Endometrial microvascular endothelial cells (primary cell): ENCODE measurements around the gene NEUROD4. TPM values are rescaled to one million over a fixed set of nuclear protein-coding genes. Genes with fewer than 3 reads are reported as not detected.

Experiments used
- in situ Hi-C: cut with HindIII; loops from 2 replicates; pipeline ENCODE4 v1.10.0; 2017; ENCODE audit warnings: low sequenced_read_pairs, low pct_unique_long_range_greater_than_20kb; ENCODE audit errors: inconsistent ontology term
- total RNA-seq: library from RNA; depleted of rRNA; stranded (reverse); fragments of >200 nt; gene quantifications from one replicate; pipeline ENCODE4 v1.2.3, GENCODE V29; 2015; ENCODE audit errors: inconsistent ontology term

The NEUROD4 gene
- total RNA-seq, 1 donor from 2014 or later, result not detected

DNA sequence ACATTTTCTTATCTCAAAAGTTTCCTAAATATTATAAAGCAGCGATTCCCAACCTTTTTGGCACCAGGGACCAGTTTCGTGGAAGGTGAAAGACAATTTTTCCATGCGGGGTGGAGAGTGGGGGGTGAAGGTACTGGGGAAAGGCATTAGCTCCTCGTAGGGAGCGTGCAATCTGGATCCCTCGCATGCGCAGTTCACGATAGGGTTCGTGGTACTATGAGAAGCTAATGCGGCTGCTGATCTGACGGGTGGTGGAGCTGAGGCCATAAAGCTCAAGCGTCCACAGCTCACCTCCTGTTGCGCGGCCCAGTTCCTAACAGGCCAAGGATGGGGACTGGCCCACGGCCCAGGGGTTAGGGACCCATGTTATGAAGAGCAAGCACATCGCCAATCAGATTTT, 29.9 kb downstream of the NEUROD4 start:
- in situ Hi-C loops, result no loop called here

DNA sequence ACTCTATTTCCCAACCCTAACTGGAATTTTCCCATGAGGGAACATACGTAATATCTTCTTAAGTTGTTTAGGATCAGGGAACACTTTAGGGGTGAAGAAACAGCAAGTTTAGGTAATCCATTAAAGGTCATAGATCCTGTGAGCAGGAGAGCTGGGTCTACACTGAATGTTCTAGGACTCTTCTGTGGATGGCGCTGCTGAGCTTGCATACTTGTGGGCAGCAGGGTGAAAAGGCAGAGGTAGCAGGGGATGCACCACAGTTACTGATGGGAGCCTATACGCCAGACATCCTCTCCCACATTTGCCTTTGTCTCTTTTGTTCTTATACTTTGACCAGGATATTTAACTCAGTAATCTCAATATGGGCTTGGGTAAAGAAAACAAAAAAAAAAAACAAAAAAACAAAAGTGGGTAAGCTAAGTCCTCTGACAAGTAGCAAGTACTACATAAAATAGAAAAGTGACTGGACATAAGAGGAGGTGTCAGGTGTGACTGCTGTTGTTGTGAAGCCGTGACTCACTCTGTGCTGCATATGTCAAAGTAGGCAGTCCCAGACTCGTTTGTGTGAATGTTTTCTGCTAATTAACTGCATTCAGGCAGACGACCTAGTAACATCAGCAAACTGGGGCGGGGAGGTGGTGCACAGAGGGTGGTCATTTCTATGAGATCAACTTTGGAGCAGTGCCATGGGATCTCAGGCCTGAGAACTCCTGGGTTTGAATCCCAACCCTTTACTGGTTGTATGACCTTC, 31.6 kb downstream of the NEUROD4 start:
- in situ Hi-C loops, result no loop called here

DNA sequence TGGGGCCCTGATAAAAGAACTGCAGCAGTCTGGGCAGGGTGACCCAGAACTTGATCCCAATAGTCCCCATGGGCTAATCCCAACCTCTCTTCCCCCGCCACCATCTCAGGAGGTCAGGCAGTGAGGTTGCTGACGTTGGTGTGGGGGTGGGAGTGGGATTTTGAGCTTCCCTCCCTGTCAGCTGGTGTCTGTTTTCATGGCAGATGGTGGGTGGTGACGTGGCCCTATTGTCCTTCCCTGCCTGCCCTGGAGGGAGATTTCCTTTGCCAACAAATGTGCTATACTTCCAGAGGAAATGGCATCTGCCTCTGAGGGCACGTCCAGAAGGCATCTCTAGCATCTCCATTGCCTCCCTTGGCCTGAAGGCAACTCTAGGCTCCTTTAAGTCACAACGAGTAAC, 37.7 kb downstream of the NEUROD4 start:
- in situ Hi-C loops, result no loop called here

DNA sequence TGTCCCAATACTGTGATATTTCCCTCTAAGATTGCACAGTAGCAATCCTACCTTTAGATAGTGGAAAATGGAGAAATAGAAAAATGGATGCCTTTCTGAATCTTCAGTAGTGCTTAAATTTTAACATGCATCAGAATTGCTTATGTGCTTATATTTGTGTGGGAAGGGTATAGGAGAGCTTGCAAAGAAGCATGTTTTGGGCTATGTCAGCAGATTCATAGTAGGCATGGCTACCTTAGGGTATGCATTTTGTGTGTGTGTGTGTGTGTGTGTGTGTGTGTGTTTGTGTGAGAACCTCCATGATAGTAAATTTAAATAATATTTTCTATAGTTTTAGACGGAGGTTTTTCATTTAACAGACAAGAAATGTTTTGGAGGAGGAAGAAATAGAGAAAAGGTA, 38.3 kb downstream of the NEUROD4 start:
- in situ Hi-C loops, result no loop called here

DNA sequence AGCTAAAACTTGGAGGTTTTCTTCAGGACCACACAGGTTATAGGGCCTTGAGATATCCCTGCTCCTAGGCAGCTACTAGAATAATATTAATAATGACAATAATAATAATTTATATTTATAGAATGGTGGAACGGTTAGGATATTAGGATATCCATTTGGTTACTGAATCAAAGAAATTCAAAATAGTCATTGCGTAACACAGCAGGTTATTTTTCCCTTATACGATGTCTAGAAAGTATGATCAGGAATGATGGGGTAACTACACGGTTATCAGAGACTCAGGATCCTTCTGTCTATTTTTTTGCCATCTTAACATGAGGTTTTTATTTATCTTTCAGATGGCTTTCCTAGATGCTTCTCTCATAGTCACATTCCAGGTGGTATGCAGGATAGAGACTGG, 39.0 kb downstream of the NEUROD4 start:
- in situ Hi-C loops, result no loop called here

DNA sequence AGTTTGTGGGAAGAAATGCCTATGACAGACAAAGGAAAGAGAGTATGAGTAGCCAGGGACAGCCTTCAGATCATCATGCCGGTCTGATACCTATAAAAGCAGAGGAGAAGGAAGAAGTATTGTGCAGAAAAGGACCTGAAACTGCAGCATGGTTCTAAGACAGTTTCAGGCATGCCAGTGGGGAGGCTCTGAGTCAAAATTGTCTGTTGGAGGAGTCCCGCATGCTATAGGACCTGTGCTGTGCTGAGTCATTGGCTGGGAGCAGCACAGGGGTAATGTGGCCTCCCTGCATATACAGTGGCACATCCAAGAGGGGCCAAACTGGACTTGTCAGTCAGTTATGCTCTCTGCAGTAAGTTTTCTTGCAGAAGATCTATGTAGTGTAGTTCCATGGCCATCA, 40.7 kb downstream of the NEUROD4 start:
- in situ Hi-C loops, result no loop called here

DNA sequence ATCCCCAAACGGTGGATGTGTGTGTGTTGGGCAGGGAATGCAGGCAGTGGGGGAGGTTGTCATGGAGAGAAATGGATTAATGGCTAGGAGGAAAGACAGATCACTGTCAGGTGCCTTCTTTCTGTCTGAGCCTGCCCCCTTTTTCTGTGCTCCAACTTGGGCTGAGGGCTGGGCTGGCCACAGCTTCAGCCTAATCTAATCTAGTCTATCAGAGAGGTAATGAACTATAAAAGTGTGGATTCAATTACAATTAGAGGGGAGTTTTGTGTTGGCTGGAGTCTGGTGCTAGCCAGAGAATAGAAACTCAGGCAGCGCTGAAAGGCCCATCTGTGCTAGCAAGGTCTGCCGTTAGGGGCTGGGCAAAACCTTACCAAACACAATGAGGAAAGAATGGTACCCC, 41.2 kb downstream of the NEUROD4 start:
- in situ Hi-C loops, result no loop called here

DNA sequence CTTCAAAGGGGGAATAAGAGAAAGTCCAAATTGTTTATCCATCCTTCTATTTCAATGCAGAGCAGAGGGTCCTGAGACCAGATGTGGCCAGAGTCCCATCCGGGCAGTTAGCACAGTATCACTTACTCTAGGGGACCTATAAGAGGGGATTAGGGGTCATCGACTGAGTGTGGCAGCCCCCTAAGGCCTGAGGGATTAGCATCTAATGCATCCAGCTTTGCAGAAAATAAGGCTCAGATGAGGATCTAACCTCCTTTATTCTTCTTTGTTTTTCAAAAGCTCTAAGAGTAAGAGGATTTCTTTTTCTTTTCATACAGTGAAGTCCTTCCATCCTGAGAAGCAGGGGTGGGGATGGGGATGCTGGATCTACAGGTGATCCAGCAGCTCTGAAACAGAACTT, 43.5 kb downstream of the NEUROD4 start:
- in situ Hi-C loops, result no loop called here

DNA sequence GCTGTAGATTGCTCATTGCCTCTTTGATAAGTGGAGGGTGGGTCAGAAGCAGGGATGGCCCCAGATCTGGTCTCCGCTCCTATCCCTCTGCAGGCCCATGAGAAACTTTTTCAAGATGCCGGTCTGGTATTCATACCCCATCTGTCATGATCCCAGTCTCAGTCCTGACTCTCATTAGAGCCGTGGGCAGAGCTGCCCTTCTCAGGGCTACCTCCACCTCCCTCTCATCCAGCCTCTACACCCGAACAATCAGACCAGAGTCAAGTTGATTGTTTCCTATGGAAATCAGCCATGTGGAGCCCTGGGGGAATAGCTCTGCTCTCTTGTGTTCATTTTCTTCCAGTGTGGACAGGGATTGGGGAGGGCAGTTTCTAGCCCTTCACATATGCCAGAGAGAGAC, 45.8 kb downstream of the NEUROD4 start:
- in situ Hi-C loops, result no loop called here

DNA sequence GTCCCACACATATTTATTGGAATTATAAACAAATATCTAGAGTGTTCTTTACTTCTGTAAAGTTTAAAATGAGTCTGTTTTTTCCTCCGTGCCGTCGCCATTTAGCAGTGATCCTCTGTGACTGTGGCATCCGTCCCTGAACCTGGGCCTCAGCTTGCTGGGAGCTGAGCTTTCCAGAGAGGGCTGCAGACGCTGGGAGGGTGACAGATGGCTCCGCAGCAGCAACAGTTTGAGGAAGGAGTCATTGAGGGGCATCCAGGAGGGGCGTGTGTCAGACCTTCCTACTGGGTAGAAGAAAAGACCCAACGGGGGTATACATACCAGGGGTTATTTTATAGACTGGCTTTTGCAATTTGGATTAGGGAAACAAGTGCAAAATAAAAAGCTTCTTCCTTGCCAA, 47.9 kb downstream of the NEUROD4 start:
- in situ Hi-C loops, result no loop called here

DNA sequence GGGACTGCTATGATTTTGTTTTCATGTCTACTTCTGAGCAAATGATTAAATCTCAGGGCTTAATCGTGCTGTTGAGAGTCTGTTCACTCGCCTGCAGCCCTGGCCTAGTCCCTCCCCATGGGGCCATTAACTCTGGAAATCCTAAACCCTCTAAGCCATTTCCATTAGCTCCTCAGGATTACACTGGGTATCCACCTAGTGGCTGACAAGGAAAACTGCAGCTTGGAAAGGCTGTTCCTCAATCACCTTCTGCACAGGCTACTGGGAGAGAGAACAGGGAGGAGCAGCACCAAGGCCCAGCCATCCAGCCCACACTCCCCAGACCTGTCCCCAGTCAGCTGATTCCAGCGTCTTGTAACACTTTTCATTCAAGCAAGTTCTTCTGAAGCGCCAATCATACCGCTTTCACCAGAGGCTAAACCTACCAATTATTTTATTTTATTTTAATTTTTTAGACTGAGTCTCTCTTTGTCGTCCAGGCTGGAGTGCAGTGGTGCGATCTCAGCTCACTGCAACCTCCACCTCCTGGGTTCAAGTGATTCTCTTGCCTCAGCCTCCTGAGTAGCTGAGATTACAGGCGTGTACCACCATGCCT, 48.7 kb downstream of the NEUROD4 start:
- in situ Hi-C loops, result no loop called here

DNA sequence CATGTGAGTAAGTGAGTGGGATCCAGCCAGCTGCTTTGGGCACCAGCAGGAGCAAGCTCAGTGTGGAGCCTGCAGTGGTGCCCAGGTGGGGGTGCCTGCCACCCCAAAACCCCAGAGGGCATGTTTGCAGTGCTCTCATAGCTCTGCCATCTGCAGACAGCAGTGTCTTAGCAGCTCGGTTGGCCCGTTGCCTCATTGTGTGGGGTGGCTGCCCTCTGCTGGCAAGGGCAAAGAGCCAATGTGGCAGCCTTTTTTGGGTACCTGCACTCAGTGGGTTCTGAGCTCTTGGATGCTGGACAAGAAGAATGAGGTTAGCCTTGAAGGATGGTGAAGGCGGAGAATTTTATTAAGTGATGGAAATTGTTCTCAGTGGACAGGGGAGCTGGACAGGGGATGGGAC, 52.3 kb downstream of the NEUROD4 start:
- in situ Hi-C loops, result no loop called here

DNA sequence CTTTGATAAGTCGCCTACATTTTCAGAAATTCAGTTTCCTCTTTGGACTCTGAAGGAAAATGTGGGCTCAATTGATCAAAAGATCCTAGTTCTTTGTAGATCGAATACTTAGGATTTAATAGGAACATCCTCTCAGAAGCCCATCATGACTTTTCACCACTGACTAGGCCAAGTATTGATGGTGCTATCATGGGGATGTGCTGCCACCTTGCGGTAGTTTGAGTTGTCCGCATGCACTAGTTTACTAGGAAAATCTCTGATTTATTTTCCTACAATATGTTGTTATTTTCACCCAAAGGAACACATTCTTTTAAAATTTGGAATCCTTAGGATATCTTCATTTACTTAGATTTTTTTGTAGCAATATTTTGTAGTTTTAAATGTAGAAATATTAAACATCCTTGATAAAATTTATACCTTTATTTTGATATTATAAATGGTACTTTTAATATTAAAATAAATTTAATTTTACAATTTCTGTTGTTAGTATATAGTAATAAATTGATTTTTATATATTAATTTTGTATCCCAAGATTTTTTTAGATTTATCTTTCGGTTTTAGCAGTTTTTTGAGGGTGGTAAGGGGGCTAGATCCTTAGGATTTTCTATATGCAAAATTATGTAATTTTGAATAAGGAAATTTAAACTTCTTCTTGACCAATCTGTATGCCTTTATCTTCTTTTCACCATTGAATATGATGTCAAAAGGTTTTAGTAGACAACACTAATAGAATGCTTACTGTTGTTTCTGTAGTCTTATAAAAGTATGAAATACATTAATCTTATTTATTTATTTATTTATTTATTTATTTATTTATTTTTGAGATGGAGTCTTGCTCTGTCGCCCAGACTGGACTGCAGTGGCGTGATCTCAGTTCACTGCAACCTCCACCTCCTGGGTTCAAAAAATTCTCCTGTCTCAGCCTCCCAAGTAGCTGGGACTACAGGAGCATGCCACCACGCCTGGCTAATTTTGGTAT, 53.6 kb downstream of the NEUROD4 start:
- in situ Hi-C loops, result no loop called here

DNA sequence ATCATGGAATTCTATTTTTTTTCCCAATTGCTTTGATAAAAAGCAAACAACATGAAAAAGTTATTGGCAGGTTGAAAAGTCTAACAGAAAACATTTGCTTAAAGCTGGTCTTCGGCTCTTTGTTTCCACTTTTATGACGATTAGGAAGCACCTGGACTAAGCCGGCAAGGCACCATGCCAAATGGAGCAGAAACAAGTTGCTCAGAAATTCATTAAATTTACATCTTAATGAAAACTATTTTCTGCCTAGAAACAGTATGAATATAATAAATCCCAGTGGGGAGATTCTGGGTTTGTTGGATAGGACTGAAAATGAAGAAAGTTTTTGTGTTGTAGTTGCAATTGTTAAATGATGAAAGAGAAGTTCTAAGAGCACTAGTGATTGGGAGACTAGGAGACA, 55.0 kb downstream of the NEUROD4 start:
- in situ Hi-C loops, result no loop called here

Other genes with a start within 250 kb of the NEUROD4 start
- not detected for gene MUCL1, start 165.5 kb upstream of the NEUROD4 start, total RNA-seq
- gene TESPA1, start 35.2 kb upstream of the NEUROD4 start, total RNA-seq, result not detected
- not detected for gene OR9K2, start 106.4 kb downstream of the NEUROD4 start, total RNA-seq
- not detected for gene OR10A7, start 201.1 kb downstream of the NEUROD4 start, total RNA-seq
- gene OR6C74, start 224.6 kb downstream of the NEUROD4 start, total RNA-seq, result not detected